HG02588 (cell line): ENCODE data around the gene SLC1A7.
"Not testable (repeated sequence)": the region's sequence is repeated elsewhere in the genome, so short reads cannot be mapped to it uniquely, and the experiment has no call there.

Source experiments
- ATAC-seq: cut with Tn5 transposase; IDR thresholded peaks from one replicate; pipeline ENCODE4 v1.9.1; 2021; ENCODE audit warnings: mild to moderate bottlenecking, moderate library complexity; ENCODE audit not compliant: unreplicated experiment

The SLC1A7 gene

DNA sequence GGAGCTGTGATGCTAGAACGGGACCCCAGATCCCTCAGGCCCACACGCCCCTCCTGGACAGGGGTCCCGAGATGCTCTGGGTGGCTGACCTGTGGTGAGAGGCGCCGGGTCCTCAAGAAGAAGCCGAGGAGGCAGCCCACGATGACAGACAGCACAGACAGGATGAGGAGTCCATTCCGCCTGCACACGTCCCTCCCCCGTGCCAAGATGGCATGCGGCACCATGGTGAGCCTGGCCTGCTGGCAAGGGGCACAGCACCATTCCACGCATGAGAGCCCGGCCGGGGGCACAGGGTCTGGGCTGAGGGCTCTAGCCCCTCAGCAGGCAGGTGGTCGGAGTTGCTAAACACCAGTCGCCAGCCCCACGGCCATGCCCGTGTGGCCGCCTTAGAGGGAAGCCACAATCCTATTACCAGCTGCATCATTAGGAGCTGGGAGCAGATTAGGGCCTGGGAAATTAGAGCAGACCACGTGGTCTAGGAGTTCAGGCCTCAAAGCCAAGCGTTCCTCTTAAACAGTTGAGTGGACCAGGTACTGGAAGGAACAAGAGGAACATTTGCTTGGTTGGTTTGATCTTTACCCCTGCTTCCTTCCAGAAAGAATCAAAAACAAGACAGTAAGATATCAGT, at the start of gene SLC1A7:
Gene SLC1A7 (minus strand): TSS at position 413 of the 628 bp plus-strand sequence. CDS start 189 bp downstream, at position 224.
- ATAC-seq = no peak

DNA sequence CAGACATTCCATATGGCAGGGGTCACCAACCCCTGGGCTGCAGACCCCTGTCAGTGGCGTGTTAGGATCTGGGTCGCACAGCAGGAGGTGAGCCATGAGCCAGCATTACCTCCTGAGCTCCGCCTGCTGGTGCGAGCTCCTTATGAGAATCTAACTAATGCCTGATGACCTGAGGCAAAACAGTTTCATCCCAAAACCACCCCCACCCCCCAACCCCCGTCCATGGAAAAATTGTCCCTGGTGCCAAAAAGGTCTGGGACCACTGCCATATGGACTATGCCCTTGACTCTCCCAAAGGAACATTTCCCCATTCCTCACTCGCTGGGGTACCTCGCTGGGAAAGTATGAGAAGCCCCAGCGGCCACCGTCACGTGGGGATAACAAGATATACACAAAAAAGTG, 47.8 kb upstream of the SLC1A7 start:
- no peak for ATAC-seq

DNA sequence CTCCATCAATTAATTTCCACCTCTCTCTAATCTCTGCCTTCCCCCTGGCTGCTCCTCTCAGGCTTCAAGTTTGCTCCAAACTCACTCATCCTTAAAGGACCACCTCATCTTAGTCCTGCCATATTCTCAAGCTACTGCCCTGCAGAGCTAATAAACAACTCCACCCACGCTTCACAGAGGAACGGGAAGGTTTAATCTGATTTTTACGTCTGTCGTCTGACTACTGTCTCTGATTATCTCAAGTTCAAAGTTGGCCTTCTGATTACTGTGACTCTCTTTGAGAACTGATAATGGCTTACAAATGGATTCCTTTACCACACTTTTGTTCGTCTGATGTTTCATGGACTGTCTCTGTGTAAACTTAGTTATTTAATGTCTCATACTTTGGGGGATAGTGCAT, 46.6 kb upstream of the SLC1A7 start:
- ATAC-seq = no peak

DNA sequence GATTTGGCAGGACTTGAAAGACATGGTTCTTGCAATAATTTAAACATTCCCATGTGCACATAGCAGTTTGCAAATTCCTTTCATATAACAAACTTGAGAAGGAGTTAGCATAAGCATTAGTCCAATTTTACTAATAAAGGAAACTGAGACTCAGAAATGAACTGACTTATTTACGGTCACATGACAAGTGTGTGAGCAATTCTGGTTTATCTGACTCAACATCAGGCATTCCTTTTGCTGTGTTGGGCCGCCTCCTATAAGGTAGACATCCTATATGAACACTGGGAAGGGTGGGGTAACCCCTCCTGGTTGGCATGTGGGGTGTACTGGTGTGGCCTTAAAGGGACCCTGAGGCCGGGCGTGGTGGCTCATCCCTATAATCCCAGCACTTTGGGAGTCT, 45.7 kb upstream of the SLC1A7 start:
- ATAC-seq = no peak

DNA sequence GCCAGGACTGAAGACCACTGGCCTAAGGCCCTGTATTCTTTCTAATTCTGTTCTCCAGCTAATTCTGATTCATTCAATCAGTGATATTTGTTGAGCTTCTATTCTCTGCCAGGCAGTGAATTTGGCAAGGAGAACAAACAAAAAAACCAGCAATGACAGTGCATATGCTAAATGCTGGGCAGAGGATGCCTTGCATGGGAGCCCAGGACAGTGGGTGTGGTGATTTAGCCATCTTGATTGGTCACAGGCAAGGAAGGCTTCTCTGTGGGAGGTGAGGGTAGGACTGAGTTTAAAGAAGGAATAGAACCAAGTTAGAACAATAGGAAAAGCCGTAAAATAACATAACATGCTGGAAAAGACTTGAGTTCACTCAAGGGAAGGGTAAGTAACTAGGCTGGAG, 45.0 kb upstream of the SLC1A7 start:
- no peak for ATAC-seq

DNA sequence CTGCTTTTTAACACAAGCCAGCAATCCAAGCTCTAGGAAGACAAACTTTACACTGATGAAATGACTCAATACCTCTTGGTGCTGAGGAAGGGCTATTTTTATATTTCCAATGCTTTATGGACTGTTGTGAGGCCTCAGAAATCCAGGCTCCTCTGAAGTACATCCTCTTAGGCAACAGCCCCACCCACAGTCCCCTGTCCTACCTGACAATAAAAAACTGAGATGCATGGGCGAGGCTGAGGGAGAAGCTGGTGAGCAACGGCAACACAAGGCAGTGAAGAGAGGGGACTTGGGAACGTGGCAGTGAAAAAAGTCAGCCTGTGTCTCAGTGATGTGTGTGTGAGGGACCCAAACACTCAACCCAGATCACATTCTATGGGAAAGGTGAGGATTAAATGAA, 44.1 kb upstream of the SLC1A7 start:
- ATAC-seq = no peak

DNA sequence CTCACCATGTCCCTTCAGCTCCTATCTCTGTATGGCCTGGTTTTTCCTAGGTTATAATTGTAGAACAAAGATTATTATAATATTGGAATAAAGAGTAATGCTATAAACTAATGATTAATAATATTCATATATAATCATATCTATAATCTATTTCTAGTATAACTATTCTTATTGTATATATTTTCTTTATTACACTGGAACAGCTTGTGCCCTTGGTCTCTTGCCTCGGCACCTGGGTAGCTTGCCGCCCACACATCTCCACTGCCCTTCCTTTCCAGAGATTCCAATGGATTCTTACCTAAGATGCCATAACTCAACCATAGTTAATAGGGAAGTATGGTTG, 43.5 kb upstream of the SLC1A7 start:
- not testable (repeated sequence) for ATAC-seq

DNA sequence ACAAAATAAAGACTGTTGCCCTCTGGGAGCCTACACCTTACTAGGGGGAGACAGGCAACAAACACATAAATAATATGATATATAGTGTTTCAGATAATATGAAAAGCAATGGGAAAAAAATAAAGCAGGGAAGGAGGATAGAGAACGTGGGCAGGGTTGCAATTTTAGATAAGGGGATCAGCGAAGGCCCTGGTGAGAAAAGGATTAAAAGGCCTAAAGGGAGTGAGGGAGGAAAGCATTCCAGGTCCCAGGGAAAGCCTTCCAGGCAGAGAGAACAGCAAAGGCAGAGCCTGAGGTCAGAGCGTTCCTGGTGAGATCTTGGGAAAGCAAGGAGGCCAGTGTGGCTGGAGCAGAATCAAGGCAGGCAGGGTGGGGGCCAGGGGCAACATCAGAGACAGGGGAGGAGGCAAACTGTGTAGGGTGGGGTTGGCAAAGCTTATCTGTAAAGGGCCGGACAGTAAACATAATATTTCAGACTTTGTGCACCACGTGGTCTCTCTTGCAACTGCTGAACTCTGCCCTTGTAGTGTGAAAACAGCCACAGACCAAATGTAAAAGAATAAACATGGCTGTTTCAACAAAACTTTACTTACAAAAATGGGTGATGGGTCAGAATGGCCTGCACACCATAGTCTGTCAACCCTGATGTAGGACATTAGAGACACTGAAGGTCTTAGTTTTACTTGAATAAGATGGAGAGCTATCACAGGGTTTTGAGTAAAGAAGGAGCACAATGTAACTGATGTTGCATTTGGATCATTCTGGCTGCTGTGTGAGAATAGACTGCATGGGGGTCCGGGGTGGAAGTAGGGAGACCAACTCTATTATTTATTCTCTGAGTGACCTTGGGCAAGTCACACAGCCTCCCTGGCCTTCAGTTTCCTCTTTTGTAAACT, 40.9 kb upstream of the SLC1A7 start:
- no peak for ATAC-seq

DNA sequence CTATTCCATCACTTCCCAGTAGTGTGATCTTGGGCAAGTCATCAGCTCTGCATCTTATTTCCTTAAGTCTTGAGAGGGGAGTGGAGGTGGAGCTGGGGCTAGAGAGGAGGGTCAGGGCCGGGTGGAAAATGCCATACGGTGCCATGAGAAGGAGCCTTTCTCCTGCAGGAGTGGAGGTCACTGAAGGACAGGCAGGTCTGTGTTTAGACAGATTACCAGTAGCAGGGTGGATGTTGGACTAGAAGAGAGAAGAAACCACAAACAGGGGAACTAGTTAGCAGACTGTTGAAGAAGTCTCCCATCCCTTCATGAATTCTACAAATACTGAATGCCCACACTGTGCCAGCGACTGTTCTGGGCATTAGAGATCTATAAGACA, 40.3 kb upstream of the SLC1A7 start:
- no peak for ATAC-seq

DNA sequence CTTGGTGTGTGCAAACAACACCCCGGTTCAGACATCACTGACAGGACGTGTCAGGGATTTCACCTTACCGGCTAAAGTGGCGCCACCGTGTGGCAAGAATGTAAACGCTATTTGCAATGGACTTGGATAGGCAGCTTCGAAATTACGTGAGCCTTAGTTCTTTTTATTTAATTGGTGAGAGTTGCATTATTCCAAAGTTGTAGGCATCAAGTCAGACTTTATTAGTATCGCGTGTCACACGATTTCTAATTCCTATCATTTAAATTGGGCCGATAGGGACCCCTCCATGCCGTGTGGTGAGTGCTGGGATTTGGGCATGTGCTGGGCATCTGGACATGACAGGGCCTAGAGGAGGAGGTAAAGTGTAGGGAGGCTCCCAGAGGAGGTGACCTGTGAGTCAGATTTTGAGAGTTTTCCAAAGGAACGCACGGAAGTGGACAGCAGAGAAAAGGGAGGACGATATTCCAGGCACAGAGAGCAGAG, 39.7 kb upstream of the SLC1A7 start:
- no peak for ATAC-seq

DNA sequence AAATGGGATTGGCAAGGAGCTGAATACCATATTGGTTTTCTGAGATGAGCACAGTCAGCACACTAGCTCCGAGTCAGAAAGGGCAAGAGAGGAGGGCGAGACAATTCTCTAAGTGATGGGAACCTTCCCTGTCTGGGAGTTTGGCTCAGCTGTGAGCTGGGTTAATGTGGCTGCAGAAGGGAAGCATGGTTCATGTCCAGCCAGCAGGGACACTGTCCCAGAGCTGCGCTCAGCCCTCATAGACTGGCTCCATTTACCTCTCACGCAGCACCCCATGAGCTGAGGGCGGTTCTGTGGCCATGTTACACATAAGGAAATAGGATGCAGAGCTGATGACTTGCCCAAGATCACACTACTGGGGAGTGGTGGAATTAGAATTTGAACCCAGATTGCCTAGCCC, 38.5 kb upstream of the SLC1A7 start:
- no peak for ATAC-seq

DNA sequence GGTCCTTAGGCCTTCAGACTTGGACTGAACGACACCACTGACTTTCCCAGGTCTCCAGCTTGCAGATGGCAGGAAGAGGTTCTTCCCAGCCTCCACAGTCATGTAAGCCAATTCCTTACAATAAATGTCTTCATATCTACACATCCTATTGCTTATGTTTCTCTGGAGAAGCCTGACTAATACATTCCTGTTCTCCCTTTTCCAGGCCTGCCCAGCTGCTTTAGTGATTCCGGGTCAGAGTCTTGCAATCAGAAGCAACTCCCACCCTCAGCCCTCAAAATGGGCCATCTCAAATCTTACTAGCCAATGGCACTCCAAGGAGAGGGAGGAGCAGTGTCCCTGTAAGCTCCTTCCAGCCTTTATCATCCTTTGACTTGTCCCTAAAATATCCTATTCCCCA, 37.8 kb upstream of the SLC1A7 start:
- ATAC-seq = no peak

DNA sequence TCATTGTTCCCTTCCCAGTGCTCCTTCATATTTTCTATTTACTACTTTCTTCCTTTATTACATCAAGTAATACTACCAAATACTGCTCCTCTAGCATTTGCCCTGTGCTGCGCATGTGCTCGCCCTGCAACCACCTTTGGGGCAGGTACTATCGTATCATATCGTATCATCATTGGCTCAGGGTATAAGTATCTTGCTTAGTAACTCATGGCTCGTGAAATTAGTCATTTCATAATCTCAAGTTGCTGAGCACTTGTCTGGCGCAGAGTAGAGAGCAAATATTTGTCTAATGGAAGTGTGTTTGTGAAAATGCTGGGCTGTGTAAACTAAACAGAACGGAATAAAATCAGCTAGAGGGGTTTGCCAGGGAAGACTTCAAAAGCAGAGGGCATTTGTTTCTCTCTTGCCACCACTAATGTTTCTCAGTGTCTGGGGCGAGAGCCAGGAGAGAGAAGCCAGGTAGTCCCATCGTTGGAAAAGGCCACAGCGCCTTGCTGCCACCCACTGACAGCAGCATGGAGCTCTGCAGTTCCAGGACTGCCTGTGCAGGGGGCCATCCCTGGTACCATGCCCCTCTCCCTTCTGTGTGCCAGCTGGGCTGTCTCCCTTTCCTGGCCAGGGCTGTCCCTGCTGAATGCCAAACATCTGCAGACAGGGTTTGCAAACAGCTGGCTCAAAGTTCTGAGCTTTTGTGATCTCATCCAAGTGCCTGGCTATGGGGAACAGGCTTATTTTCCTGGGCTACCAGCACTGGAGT, 34.2 kb upstream of the SLC1A7 start:
- ATAC-seq = no peak

DNA sequence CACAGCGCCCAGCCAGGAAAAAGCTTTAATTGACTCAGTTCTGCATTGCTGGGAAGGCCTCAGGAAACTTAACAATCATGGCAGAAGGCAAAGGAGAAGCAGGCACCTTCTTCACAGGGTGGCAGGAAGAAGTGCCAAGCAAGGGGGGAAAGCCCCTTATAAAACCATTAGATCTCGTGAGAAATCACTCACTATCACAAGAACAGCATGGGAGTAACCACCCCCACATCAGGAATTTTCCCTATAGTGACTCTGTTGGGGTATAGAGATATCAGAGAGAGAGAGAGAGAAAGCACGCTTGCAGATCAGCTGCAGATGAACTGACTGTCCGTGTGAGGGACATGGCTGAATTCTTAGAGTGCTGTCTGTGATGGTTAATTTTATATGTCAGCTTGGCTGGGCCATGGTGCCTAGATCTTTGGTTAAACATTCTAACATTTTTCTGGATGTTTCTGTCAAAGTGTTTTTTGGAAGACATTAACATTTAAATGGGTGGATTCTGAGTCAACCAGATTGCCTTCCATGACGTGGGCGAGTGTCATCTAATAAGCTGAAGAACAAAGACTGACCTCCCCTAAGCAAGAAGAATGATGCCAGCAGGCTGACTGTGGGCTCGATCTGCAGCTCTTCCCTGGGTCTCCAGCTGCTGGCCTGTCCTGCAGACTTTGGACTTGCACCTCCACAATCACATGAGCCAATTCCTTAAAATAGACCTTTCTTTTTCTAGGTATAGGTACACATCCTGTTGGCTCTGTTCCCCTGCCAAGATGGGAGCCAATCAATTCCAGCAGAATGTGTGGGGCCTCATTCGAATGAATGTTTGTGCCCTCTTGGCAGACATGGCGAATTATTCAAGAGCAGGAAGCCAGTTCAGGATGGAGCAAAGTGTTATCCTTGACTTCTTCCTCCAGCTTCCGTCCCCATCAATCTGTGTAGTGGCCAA, 32.8 kb upstream of the SLC1A7 start:
- no peak for ATAC-seq

DNA sequence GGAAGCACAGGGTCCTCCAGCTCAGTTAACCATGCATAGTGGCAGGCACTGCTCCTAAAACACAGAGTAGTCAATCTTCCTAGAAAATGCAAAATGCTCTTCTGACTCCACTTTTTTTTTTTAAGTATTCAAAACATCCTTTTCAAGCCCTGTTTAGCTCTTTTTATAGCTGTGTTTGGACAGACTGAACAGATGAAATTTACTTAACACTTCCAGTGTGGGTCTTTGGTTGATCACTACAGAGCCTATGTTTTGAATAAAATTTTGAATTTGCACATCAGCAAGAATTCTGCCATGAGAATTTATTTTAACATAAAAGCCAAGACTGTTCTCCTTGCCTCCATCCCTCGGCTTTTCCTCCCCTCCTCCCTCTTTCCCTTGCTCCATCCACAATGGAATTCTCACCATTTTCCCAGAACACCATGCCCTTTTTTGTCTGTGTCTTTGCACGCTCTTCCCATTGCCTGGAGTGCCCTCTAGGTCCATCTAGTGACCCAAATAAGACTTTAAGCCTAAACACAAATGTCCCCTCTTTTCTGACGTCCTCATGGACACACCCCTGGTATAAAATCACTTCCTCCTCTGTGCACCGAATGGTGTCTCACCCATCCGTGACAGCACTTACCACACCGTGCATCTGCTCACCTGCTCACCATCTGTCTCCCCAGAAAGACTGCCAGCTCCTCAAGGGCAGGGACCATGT, 30.1 kb upstream of the SLC1A7 start:
- ATAC-seq = no peak

DNA sequence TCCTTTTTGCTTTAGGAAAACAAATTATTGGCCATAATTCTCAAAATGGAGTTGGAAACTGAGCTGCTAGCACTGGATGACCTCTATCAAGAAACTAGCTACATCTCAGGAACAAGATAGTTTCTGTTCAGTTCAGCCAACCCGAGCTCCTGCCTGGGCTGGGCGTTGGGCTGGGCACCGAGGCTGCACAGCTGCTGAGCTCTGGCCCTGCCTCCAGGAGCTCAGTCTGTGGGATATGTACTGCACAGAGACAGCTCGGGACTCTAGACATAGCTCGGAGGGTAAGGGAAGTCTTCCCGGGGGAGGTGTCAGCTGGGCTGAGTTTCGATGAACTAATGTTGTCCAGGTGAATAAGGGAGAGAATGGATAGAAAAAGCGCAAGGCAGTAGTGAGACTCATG, 24.5 kb upstream of the SLC1A7 start:
- ATAC-seq = no peak

DNA sequence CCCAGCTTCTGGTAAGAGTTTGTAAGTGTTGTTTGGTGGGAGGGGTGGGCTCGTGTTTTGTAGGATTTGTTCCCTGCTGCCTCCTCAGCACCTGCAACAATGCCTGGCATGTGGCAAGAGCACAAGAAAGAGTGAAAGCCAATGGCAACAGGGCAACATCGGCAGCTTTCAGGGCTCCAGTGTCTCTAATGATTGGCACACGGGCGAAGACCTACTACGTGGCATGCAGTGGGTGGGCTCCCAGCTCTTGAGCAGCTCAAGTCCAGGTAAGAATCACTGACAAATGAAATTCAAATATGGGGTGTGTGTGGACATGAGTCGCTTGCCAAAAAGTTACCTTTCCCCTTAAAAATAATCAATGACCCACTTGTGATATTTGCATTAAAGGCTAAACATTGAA, 23.9 kb upstream of the SLC1A7 start:
- no peak for ATAC-seq

DNA sequence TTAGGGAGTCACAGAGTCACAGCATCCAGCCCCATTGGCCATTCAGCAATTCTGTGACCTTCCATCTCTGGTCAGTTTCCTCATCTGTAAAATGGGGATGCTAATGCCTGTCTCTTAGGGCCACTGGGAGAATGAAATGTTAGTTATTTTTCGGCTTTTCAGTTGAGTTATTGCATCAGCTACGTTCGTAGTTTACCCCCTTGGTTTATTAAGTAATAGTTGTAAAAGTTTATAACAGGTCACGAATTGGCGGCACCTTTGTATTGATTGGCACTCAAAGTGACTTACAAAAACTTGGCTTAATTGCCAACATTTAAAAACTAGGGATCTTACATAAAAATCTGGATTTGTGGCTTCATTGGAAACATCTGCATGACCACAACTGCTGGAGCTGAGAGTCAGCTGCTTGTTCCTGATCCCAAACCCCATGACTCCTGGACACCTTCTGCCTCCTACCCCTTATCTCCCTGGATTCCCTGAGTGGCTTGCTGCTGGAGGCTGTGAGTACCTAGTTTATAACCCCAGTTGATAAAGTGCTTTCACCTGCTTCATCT, 23.0 kb upstream of the SLC1A7 start:
- ATAC-seq = no peak

DNA sequence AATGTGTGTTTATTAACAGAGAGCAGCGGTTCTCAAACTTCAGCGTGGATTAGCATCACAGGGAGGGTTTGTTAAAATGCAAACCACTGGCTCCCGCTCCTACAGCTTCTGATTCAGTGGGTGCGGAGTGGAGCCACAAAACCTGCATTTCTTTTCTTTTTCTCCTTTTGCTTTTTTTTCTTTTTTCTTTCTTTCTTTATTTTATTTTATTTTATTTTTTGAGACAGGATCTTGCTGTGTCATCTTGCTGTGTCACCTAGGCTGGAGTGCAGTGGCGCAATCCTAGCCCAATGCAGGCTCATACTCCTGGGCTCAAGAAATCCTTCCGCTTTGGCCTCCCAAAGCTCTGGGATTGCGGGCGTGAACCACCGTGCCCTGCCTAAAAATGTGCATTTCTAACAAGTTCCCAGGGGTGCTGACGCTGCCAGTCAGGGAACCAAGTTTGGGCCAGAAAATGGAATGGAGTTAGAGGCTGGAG, 20.9 kb upstream of the SLC1A7 start:
- no peak for ATAC-seq

DNA sequence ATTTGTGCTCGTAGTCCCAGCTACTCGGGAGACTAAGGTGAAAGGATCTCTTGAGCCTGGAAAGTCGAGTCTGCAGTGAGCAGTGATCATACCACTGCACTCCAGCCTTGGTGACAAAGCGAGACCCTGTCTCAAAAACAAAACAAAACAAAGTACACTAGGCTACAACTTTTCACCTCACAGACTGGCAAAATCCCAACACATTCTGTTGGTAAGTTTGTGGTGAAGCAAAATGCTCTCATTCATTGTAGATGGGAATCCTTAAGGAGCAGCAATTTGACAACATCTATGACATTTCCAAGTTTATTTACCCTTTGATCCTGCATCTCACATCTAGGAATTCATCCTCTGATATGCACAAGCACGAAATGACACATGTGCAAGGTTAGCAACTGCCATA, 20.2 kb upstream of the SLC1A7 start:
- no peak for ATAC-seq
